Stimulated activated CD8-positive, alpha-beta memory T cell treated with anti-CD3 and anti-CD28 coated beads, Interleukin-7, amount 100 ng/mL, for 48 hours (primary cell): Measurements from ENCODE around the gene KIF9.
"Not testable (repeated sequence)": the region's sequence is repeated elsewhere in the genome, so short reads cannot be mapped to it uniquely, and the experiment has no call there.

Source experiments
- DNase-seq, 2 donors: peaks; one replicate each; pipeline ENCODE4 v3.0.0-alpha.2; 2020; ENCODE audit warnings: low read depth in 1 of 2; ENCODE audit errors: extremely low read depth in 1 of 2

Gene KIF9

DNA sequence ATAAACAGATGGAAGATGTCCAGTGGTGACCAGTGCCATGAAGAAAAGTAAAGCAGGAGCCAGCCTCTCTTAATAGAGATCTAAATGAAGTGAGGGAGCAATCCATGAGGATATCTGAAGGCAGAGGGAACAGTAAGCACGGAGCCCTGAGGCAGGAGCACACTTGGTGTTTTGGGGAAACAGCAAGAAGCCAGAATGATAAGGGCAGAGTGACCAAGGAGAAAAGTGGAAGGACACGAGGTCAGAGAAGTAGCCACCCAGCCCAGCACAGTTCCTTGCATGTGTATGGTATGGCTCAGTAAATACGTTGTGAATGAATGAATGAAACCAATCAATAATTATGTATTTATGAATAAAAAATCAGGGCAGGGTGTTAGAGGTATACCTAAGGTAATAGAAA lies 11.8 kb upstream of the KIF9 start:
- no peak for DNase-seq

DNA sequence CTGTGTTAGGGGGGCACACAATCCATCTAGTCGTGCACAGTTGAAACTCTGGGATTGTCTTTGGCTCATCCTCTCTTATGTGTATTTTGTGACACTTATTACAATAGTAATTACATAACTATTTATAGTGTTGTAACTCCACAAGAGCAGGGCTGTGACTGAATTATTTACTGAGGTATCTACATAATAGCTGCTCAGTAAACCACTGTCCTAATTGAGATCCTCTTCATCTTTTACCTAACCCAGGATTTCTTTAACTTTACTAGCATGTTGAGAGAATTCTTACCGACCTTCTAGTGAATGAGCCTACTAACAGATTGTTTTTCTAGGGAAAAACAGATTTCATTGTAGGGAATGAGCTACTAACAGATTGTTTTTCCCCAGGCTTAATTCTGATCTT lies 11.2 kb upstream of the KIF9 start:
- DNase-seq: no peak

GRCh38 chr3:47291754-47292420 lies 9.3 kb upstream of the KIF9 start:
- DNase-seq: not testable (repeated sequence)

DNA sequence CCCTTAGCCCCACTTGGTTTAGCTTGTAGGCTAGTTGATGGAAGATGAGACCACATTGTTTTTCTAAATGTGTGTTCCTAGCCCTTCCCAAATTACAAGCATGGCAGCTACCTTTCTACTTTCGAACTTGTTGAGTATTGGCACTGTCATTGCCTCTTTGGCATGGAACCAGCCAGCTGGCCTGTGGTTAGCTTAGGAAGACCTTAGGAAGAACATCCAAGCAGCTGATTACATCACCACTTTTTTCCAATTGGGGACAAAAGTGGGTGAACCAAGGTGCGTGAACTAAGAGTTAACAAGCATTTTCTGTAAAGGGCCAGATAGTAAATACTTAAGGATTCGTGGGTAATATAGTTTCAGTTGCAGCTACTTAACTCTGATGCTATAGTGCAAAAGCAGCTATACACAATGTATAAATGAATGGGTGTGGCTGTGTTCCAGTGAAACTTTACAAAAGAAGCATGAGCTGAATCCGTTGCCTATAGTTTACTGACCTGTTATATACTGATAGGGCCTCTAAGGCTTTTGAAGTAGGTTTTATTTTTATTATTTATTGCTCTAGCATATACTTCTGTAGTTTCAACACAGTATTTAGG lies 8.7 kb upstream of the KIF9 start:
- DNase-seq: no peak

GRCh38 chr3:47288966-47289910 lies 6.6 kb upstream of the KIF9 start:
- DNase-seq: no peak

DNA sequence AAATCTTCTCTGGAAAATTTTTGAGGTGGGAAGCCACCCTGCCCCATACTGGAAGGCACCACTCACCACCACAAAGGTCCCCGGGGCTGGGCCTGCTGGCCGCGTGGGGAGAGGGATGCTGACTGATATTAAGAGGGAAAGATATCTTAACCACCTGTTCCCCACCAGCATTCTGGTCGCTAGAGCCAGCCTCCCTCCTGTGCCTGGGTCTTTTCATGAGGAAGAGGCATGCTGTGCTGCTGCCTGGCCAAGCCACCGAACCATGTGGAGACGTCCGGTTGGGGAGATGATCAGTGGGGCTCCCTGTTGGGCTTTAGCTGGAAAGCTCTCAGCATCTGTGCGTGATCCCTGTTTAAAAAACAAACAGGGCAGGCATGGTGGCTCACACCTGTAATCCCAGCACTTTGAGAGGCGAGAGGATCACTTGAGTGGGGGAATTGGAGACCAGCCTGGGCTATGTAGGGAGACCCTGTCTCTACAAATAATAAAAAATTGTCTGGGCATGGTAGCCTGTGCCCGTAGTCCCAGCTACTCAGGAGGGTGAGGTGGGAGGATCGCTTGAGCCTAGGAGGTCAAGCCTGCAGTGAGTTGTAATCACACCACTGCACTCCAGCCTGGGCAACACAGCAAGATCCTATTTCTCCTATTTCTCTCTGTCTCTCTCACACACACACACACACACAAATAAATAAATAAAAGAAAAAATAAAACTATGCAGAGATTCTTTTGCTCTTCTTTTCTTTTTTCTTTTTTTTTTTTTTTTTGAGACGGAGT lies 1.2 kb upstream of the KIF9 start:
- peak; percentile 11 to 35 for DNase-seq

GRCh38 chr3:47283193-47283537 lies 566 bp upstream of the KIF9 start:
- no peak for DNase-seq

DNA sequence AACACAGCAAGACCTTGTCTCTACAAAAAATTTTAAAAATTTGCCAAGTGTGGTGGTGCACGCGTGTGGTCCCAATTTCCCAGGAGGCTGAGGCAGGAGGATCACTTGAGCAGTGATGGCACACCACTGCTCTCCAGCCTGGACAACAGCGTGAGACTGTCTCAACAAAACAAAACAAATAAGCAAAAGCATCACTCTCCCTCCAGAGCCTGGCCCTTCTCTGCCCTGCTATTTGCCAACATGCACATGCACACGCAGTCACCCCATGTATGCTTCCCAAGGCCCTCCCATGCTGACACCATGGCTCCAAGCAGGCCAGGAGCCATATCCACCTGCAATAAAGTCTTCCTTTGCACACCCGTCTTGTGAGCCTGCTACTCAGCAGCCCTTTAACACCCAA lies 2.1 kb downstream of the KIF9 start:
- no peak for DNase-seq

DNA sequence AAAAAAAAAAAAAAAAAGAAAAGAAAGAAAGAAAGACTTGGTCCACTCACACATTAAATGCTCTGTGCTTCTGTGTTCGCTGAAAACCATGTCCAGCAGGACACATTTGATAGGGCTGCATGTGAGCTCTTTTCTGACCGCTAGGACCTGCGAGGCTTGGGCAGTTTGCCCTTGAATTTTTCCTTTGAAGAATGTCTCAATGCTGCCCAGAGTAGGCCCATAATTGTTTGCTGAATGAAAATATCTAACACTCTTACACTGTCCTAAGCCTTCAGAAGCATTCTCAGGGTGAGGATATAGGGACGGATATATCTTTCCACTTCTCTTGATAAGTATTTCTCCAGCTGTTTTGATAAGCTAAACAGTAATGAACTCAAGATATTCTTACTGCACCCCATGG lies 6.0 kb downstream of the KIF9 start:
- DNase-seq: no peak

DNA sequence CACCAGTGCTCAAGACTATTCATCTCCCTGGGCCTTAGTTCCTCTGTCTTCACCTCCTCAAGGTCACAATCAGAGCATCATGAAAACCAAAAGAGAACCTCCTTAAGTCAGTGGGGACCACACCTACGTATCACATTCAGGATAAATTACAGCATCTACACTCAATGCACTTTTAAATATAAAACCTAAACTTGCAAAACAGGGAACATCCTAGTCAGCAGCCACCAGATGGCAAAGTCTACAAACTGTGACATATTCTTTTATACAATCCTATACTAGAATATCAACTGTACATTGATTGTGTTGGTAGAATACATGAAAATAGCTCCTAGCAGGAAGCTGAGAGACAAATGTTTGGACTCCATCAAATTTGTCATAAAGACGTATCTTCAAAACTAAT lies 7.9 kb downstream of the KIF9 start:
- no peak for DNase-seq

- DNase-seq: no peak
These were observed 9.0 kb downstream of the KIF9 start for GRCh38 chr3:47273564-47273963.

DNA sequence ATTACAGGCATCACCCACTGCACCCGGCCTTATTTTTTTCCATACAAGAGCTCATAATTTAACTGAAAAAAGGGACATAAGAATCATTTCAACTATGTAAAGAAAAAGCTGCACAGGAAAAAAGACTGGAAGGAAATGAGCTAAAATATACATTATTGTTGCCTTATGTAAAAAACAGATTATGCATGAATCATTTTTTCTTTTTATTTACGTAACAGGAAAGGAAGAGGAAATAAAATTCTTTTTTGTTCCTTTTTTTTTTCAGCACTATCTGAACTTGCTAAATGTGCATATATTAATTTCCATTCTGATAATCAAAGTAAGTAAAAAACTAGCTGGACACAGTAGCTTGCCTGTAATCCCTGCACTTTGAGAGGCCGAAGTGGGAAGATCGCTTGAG lies 12.1 kb downstream of the KIF9 start:
- no peak for DNase-seq

- DNase-seq: no peak
These were observed 15.1 kb downstream of the KIF9 start for GRCh38 chr3:47267490-47267824.

- peak; percentile 9 to 39 for DNase-seq
These were observed 15.7 kb downstream of the KIF9 start for GRCh38 chr3:47266709-47267489.

- no peak for DNase-seq
These were observed 16.7 kb downstream of the KIF9 start for GRCh38 chr3:47265725-47266428.

DNA sequence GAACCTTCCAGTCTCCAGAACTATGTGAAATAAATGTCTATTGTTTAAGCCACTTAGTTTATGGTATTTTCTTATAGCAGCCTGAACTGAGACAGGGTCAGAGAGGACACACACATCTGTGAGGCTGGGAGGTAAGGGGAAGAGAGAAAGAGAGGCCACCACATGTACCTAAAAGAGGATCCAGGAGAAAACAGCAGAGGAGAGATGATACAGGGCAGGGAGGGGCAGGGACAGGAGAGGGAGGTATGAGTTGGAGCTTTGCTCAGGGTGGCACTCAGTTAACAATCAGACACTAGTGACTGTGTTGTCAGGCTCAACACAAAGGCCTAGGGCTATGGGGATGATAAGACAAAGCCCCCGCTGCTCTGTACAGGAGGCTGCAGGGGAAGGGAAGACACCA lies 17.6 kb downstream of the KIF9 start:
- DNase-seq: no peak

DNA sequence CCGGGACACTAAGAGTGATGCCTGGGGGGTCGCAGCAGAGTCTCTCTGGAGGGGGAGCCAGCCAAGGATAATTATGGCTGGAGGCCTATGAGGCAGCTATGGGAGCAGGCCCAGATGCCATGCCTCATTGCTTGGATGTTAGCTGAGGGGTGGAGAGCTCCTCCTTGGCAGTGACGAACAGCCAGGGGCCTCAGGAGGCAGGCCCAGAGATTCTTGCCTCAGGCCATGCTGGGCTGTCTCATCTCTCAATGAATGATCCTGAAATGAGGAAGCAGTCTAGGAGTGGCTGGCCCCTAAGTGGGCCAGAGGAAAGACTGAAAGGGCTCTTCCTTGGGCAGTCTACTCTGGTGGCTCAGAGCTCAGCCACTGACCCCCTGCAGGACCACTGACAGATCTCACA lies 21.3 kb downstream of the KIF9 start:
- no peak for DNase-seq

DNA sequence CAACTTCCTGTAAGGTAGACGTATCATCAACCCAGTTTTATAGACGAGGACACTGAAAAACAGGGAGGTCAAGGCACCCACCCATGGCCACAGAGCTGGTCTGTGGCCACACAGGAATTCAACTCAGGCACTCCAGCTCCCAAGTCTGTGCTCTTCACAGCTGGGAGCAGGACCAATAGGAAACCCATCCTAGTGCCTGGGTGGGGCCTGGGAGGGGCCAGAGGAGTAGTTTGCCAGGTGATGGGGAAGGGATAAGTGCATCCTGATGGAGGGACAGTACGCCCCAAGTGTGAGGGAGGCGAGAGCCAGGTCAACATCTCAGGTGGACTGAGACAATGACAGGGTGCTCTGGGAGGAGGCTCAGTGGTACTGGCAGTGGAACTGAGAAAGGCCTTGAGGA lies 22.0 kb downstream of the KIF9 start:
- DNase-seq: no peak

DNA sequence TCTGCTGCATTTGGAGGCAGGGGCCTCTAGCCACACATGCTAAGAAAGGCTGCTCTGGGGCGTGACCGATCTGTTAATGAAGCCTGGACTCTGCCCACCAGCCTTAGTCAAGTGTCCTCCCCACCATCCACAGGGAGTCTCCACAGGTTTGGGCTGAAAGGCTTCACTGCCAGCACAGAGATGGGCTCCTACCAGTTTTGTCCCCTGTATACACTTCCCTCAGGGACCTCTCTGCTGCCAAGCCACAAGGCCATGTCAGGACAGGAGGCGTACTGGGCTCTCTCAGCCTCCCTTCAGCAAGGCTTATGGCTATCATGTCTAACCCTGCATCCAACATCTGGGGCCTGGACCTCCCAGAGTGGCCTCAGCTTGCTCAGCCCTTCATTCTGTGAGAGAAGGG lies 23.5 kb downstream of the KIF9 start:
- no peak for DNase-seq

- not testable (repeated sequence) for DNase-seq
These were observed 26.3 kb downstream of the KIF9 start for GRCh38 chr3:47256331-47256730.
